Left ventricle myocardium inferior (tissue), 1 donor: Measurements from ENCODE around the gene SH3BP5. TPM values are rescaled to one million over a fixed set of nuclear protein-coding genes. Genes with fewer than 3 reads are reported as not detected.

Experiments
- DNase-seq: peaks from one replicate; pipeline ENCODE4 v3.0.0-alpha.2; 2020
- H3K27ac ChIP-seq: fragments of 200-600 bp; replicated peaks from 2 replicates; pipeline ENCODE4 v1.8.0; 2021
- H3K27me3 ChIP-seq: fragments of 200-600 bp; 2 replicates; pipeline ENCODE4 v1.8.0; 2021; ENCODE audit warnings: low read depth
- H3K36me3 ChIP-seq: fragments of 200-600 bp; 2 replicates; pipeline ENCODE4 v1.8.0; 2021
- H3K4me1 ChIP-seq: fragments of 200-600 bp; 2 replicates; pipeline ENCODE4 v1.8.0; 2021
- H3K4me3 ChIP-seq: fragments of 200-600 bp; 2 replicates; pipeline ENCODE4 v1.8.0; 2021; ENCODE audit warnings: mild to moderate bottlenecking, moderate library complexity
- H3K9me3 ChIP-seq: fragments of 200-600 bp; replicated peaks from 2 replicates; pipeline ENCODE4 v1.8.0; 2021
- intact Hi-C: fragments of 100-400 bp; cut with micrococcal nuclease; formaldehyde crosslinking; loops from one replicate; pipeline ENCODE4 v1.11.0; 2022
- total RNA-seq: library from RNA; stranded (reverse); fragmentation: NEBNext Ultra II Directional; extraction: Animal tissue kit (Norgen Biotek cat#: 25700); gene quantifications from one replicate; pipeline ENCODE4 v1.2.1, GENCODE V29; 2021
- TF ChIP-seq, protein P1 (sequence below): fragments of 200-600 bp; IDR thresholded peaks from 2 replicates; pipeline ENCODE4 v1.8.0; 2021; ENCODE audit warnings: antibody characterized with exemption, mild to moderate bottlenecking, borderline replicate concordance
- donor health status: DM: no; HTN: yes; CAD: no; lungs with severe emphysema.

SH3BP5 gene
- total RNA-seq, 1 donor from 2014 or later, result 8.8 TPM

DNA sequence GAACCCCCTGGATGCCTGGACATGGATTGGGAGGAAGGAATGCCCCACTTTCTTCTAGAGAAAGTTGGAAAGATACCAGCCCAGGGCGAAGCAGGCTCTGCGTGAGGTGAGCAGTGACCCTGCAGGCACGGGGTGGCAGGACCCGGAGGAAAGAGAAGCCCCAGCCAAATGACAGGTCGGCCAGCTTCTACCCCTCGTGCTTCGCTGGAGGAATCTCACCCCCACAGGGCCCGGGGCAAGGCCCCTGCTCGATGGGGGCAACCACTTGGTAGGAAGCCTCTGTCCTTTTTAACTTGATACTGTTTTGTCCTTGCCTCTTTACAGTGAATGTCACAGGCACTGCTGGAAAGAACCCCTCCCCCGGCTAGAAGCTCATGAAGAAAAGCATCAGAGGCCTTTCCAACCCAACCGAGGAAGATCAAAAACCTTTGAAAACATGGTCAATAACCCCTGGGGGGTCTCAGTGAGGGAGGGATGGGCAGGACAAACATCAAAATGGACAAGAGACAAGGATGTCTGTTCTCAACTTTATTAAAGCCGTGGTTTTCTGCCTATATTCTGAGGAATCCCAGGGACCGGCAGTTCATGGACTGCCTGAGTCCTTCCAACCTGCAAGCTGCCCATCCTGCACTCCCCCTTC, 54.4 kb downstream of the SH3BP5 start:
- Histone ChIP-seq H3K27me3 (no peaks in the 10 kb centered on the region), H3K9me3 (no peaks in the 10 kb centered on the region), H3K27ac (no peak overlapping the region), H3K4me1 (peaks cover 10% of the 10 kb centered on the region), H3K4me3 (no peak overlapping the region), H3K36me3 (no peaks in the 10 kb centered on the region)
- intact Hi-C loops, result no loop called here
- no peak for DNase-seq
- TF ChIP-seq, protein P1, sequence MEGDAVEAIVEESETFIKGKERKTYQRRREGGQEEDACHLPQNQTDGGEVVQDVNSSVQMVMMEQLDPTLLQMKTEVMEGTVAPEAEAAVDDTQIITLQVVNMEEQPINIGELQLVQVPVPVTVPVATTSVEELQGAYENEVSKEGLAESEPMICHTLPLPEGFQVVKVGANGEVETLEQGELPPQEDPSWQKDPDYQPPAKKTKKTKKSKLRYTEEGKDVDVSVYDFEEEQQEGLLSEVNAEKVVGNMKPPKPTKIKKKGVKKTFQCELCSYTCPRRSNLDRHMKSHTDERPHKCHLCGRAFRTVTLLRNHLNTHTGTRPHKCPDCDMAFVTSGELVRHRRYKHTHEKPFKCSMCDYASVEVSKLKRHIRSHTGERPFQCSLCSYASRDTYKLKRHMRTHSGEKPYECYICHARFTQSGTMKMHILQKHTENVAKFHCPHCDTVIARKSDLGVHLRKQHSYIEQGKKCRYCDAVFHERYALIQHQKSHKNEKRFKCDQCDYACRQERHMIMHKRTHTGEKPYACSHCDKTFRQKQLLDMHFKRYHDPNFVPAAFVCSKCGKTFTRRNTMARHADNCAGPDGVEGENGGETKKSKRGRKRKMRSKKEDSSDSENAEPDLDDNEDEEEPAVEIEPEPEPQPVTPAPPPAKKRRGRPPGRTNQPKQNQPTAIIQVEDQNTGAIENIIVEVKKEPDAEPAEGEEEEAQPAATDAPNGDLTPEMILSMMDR, result no peak

DNA sequence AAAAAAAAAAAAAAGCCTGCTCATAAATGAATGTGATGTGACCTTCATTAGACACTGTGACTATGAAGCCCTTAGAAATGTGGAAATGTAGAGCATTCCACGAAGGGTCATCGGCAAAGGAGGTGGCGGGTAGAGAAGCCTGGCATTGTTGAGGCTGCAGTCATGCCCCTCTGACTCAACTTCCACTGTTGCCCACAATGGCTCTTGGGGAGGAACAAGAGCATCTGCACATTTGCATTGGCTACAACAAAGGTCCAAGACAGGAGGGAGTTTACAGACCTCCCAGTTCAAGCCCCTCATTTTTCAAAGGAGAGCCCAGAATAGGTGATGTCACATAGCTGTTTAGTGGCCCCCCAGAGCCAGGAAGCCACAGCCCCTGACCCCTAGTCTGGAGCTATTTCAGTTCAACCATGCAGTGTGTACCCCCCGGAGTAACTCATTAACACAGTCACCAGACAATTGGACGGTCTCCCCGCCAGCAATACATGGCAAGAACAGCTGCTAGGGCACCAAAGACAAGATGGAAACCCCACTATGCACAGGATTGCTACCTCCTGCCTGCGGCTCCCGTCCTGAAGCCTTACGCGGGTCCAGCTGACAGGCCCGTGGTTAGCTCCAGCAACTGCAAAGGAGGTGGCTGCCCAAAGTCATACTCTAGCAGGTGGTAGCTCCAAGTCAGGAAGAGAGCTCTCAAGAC, 56.2 kb downstream of the SH3BP5 start:
- Histone ChIP-seq H3K9me3 (no peaks in the 10 kb centered on the region), H3K36me3 (no peaks in the 10 kb centered on the region), H3K27me3 (no peaks in the 10 kb centered on the region), H3K27ac (no peak overlapping the region), H3K4me1 (peaks cover 10% of the 10 kb centered on the region), H3K4me3 (no peak overlapping the region)
- intact Hi-C loops, result no loop called here
- no peak for DNase-seq
- TF ChIP-seq, protein P1, result no peak

DNA sequence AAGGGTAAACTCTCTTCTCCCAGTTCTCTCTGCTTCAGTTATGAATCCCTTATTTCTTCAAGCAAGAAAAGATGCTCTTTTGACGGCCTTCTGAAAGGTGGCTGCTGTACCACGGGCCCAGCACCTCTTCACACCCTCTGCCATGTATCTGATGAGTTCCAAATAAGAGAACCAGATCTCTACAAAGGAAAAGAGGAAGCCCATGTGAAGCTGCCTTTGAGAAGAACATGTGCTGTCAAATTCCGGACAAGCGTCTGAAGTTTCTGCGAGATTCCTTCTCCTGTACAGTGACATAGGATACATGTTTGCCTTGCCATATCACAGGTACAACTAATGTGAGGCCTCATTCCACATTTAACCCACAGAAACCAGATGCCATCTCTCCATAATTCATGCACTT, 59.2 kb downstream of the SH3BP5 start:
- Histone ChIP-seq H3K27me3 (no peaks in the 10 kb centered on the region), H3K27ac (no peak overlapping the region), H3K4me3 (no peak overlapping the region), H3K9me3 (no peaks in the 10 kb centered on the region), H3K36me3 (no peaks in the 10 kb centered on the region), H3K4me1 (peaks cover 30% of the 10 kb centered on the region)
- no peak for DNase-seq
- intact Hi-C loops, result no loop called here
- TF ChIP-seq, protein P1, result no peak

DNA sequence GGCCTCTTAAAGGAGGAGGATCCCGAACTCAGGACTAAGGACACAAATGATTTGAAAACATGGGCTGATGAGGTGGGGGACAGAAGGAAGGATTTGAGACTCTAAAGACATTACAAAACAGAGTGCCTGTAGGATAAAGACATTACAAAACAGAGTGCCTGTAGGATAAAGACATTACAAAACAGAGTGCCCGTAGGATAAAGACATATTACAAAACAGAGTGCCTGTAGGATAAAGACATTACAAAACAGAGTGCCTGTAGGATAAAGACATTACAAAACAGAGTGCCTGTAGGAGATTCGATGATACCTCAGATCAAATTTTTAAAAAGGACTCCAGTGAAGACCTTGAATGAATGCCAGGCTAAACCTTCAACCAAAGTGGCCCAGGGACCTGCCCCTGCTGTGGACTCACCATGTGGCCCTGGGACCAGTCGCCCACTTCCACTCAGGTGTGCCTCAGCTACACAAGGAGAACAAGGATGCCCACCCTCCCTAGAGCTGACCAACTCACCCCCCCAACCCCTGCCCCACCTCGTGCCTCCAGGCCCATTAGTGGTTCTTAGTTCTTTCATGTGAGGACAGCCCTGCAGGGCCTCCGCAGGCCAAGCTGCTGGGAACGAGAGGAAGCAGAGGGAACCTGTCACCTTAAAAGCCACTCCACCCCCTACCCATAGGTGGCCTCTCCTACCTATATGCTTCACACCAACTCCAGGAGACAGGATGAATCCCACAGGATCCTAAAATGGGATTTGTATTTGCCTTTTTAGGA, 59.8 kb downstream of the SH3BP5 start:
- Histone ChIP-seq H3K4me3 (no peak overlapping the region), H3K27me3 (no peaks in the 10 kb centered on the region), H3K9me3 (no peaks in the 10 kb centered on the region), H3K4me1 (peaks cover 31% of the 10 kb centered on the region), H3K36me3 (no peaks in the 10 kb centered on the region), H3K27ac (peak overlapping the region; percentile 36)
- TF ChIP-seq, protein P1, result no peak
- intact Hi-C loops, result no loop called here
- no peak for DNase-seq

DNA sequence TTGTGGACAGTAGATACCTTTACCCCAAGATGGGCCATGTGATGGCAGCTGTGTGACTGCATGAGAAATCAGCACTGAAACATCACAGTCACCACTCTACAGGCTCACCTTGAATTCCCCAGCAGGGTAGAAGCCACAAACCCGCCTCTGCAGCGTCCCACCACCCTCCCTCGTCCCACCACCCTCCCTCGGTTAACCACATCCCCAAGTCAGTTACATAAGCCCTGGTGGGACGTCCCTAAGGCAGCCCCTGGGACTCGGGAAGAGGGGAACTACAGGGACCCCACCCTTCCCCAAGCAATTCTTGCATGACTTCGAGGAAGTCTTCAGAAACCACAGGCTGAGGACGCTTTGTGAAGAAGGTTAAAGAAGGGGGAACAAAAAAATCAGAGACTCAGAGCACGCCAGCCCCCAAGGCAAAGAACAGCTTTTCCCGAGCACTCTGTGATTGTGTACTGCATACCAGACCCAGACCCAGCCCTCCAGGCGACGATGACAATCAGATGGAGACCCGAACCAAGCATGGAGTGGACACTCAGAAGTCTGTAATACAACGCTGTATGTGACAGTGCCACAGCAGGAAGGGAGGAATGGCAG, 60.5 kb downstream of the SH3BP5 start:
- Histone ChIP-seq H3K9me3 (no peaks in the 10 kb centered on the region), H3K36me3 (no peaks in the 10 kb centered on the region), H3K4me3 (no peak overlapping the region), H3K27me3 (no peaks in the 10 kb centered on the region), H3K27ac (peak overlapping the region; percentile 36), H3K4me1 (peaks cover 33% of the 10 kb centered on the region)
- peak; percentile 50 for DNase-seq
- intact Hi-C loops, result no loop called here
- TF ChIP-seq, protein P1, result no peak
